ENCODE data around the gene AEBP2. TPM values are rescaled to one million over a fixed set of nuclear protein-coding genes. Genes with fewer than 3 reads are reported as not detected.
"Not testable (repeated sequence)": the region's sequence is repeated elsewhere in the genome, so short reads cannot be mapped to it uniquely, and the experiment has no call there.

AEBP2 gene
- total and polyA plus RNA-seq, 12 donors, result 5.7 to 31.6 (median 28.2) TPM

GRCh38 chr12:19464192-19464580, 24.9 kb downstream of the AEBP2 start:
- H3K4me1 ChIP-seq, result peaks cover 0 to 19% (median 10%) of the 10 kb centered on the region in 9 donors
- DNase-seq (no peak), ATAC-seq (no peak)
- intact Hi-C loops (cut with DNase I), result no loop called here
- no peak overlapping the region for H3K4me3 ChIP-seq
- no peaks in the 10 kb centered on the region for H3K9me3 ChIP-seq
- peaks cover 0 to 64% (median 13%) of the 10 kb centered on the region in 9 donors for H3K36me3 ChIP-seq
- no peak for TF ChIP-seq CTCF (IDR thresholded peaks at IDR 0.05)
- no peaks in the 10 kb centered on the region for H3K27me3 ChIP-seq
- H3K27ac ChIP-seq, result no peak overlapping the region

- intact Hi-C loops (cut with DNase I), result no loop called here
- H3K4me1 ChIP-seq, result peaks cover 0 to 19% (median 10%) of the 10 kb centered on the region in 9 donors
- H3K27me3 ChIP-seq, result no peaks in the 10 kb centered on the region
- ATAC-seq, result no peak
- 94 to 99% methylated on average over 6 of the region's 6 CpGs for WGBS, 2 donors
- DNase-seq, result no peak
- H3K4me3 ChIP-seq, result no peak overlapping the region
- no peak for TF ChIP-seq CTCF (IDR thresholded peaks at IDR 0.05)
- no peak overlapping the region for H3K27ac ChIP-seq
- peaks cover 0 to 77% (median 13%) of the 10 kb centered on the region in 9 donors for H3K36me3 ChIP-seq
- H3K9me3 ChIP-seq, result no peaks in the 10 kb centered on the region
Observed at GRCh38 chr12:19465711-19466110, 26.4 kb downstream of the AEBP2 start.

- DNase-seq (no peak), ATAC-seq (no peak)
- no peak overlapping the region for H3K27ac ChIP-seq
- H3K9me3 ChIP-seq, result peaks cover 0 to 4% (median 0%) of the 10 kb centered on the region in 11 donors
- peaks cover 0 to 63% (median 9%) of the 10 kb centered on the region in 9 donors for H3K36me3 ChIP-seq
- H3K4me3 ChIP-seq, result no peak overlapping the region
- no peaks in the 10 kb centered on the region for H3K27me3 ChIP-seq
- intact Hi-C loops (cut with DNase I), result no loop called here
- no peak for TF ChIP-seq CTCF (IDR thresholded peaks at IDR 0.05)
- peaks cover 0 to 10% (median 0%) of the 10 kb centered on the region in 9 donors for H3K4me1 ChIP-seq
Observed at GRCh38 chr12:19474147-19474546, 34.9 kb downstream of the AEBP2 start.

- Histone ChIP-seq H3K9me3 (peaks cover 0 to 22% (median 11%) of the 10 kb centered on the region in 11 donors), H3K36me3 (peaks cover 0 to 69% (median 15%) of the 10 kb centered on the region in 9 donors), H3K4me1 (peaks cover 0 to 10% (median 0%) of the 10 kb centered on the region in 9 donors)
- H3K27me3 ChIP-seq; ATAC-seq; H3K4me3 ChIP-seq; intact Hi-C loops (cut with DNase I); H3K27ac ChIP-seq; DNase-seq: not testable (repeated sequence)
- WGBS, 2 donors, result 96 to 97% methylated on average over 4 of the region's 4 CpGs
Observed at GRCh38 chr12:19475884-19476505, 36.7 kb downstream of the AEBP2 start.

GRCh38 chr12:19477071-19477470, 37.8 kb downstream of the AEBP2 start:
- Histone ChIP-seq H3K27ac (no peak overlapping the region), H3K9me3 (peaks cover 0 to 28% (median 11%) of the 10 kb centered on the region in 11 donors), H3K4me3 (no peak overlapping the region), H3K27me3 (no peaks in the 10 kb centered on the region), H3K36me3 (peaks cover 0 to 68% (median 15%) of the 10 kb centered on the region in 9 donors), H3K4me1 (peaks cover 0 to 17% (median 5%) of the 10 kb centered on the region in 9 donors)
- WGBS, 2 donors, result 97 to 98% methylated on average over 8 of the region's 8 CpGs
- no peak for ATAC-seq
- DNase-seq, result no peak
- intact Hi-C loops (cut with DNase I), result no loop called here
- TF ChIP-seq CTCF (IDR thresholded peaks at IDR 0.05), result no peak

Data from heart right ventricle (tissue), 16 donors.